ENCODE results near the gene BFSP2.

DNA sequence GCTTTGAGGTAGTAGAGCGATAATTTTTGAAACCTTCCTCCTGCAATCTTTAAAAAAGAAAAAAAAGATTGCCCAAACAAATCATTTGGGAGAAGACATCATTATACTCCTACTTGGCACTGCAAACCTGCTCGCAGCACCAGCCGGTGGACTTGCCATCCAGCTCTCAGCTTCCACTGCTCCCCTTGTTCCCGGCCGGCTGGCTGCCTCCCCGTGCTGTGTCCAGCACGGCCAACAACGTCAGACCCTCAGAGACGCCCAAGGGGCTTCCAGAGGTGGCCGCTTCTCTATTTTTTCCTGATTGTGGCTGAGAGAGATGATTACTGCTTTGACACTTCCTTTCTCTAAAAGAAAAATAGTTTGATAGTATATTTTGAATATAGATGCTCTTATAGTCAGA is 3.0 kb upstream of the BFSP2 start:
- TF ChIP-seq CTCF (IDR thresholded peaks at IDR 0.05) (no peak), POLR2A (IDR thresholded peaks at IDR 0.05) (no peak)
